Posterior cingulate gyrus (tissue), 11 donors: ENCODE measurements around the gene INTS2.
"Not testable (repeated sequence)": the region's sequence is repeated elsewhere in the genome, so short reads cannot be mapped to it uniquely, and the experiment has no call there.

Experiments
- DNase-seq, 10 donors: peaks; one replicate each; pipeline versions ENCODE4 v3.0.0 to v3.0.0-alpha.2; 2020 to 2021; ENCODE audit warnings: mixed read lengths in 3 of 10
- intact Hi-C: fragments of 100-400 bp; cut with DNase I; formaldehyde crosslinking; loops from one replicate; pipeline ENCODE4 v1.15.1; 2023

INTS2 gene

DNA sequence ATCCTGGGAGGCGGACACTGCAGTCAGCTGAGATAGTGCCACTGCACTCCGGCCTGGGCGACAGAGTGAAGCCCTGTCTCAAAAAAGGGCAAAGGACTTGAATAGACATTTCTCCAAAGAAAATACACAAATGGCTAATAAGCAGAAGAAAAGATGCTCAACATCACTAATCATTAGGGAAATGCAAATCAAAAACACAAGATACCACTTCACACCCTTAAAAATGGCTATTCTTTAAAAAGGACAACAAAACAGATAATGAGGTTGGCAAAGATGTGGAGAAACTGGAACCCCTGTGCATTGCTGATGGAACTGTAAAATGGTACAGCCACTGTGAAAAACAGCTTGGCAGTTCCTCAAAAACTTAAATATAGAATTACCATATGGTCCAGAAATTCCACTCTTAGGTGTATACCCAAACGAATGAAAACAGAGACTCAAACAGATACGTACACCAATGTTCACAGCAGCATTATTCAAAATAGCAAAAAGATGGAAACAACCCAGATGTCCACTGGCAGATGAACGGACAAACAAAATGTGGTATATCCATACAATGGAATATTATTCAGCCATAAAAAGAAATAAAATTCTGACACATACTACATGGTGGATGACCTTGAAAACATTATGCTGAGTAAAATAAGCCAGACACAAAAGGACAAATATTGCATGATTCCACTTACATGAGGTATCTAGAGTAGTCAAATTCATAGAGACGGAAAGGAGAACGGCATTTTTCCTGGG lies 100.0 kb downstream of the INTS2 start:
- no peak for DNase-seq
- intact Hi-C loops = no loop called here

DNA sequence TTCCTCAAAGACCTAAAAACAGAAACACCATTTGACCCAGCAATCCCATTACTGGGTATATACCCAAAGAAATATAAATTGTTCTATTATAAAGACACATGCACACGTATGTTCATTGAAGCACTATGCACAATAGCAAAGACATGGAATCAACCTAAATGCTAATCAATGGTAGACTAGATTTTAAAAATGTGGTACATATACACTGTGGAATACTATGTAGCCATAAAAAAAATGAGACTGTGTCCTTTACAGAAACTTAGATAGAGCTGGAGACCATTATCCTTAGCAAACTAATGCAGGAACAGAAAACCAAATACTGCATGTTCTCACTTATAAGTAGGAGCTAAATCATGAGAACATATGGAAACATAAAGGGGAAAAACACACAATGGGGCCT lies 100.9 kb downstream of the INTS2 start:
- intact Hi-C loops, DNase-seq: not testable (repeated sequence)

- DNase-seq, intact Hi-C loops: not testable (repeated sequence)
Observed at GRCh38 chr17:61826198-61826597, 101.6 kb downstream of the INTS2 start.

GRCh38 chr17:61825448-61826137 lies 102.2 kb downstream of the INTS2 start:
- intact Hi-C loops = no loop called here
- DNase-seq = no peak

- no peak for DNase-seq
- intact Hi-C loops = no loop called here
Observed at GRCh38 chr17:61822326-61823285, 105.2 kb downstream of the INTS2 start.

GRCh38 chr17:61821655-61822054 lies 106.1 kb downstream of the INTS2 start:
- no peak for DNase-seq
- intact Hi-C loops = no loop called here

DNA sequence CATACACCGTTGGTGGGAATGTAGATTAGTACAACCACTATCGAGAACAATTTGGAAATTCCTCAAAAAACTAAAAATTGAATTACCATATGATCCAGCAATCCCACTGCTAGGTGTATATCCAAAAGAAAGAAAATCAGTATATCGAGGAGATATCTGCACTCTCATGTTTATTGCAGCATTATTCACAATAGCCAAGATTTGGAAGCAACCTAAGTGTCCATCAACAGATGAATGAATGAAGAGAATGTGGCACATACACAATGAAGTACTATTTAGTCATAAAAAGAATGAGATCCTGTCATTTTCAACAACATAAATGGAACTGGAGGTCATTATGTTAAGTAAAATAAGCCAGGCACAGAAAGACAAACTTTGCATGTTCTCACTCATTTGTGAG lies 108.5 kb downstream of the INTS2 start:
- intact Hi-C loops, DNase-seq: not testable (repeated sequence)

GRCh38 chr17:61818225-61818624 lies 109.6 kb downstream of the INTS2 start:
- no peak for DNase-seq
- intact Hi-C loops = no loop called here

GRCh38 chr17:61817452-61817851 lies 110.3 kb downstream of the INTS2 start:
- intact Hi-C loops = no loop called here
- no peak for DNase-seq

DNA sequence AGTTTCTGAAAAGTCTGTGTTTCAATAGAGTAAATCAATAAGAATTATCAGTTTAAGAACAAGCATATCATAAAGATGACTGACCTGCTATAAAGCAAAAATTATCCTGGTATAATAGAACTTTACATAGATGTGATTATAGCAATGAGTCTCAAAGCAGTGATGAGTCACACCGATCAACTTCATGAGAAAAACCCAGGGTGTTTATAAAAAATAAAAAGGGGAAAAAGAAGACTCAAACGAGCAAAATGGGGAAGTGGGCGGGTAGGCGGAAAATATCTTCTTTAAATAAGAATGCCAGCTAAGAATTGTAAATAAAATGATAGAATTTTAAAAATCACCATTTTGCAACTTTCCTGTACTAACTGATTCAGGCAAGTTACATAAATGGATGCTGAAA lies 111.2 kb downstream of the INTS2 start:
- intact Hi-C loops = no loop called here
- no peak for DNase-seq

GRCh38 chr17:61815863-61816503 lies 111.8 kb downstream of the INTS2 start:
- no peak for DNase-seq
- intact Hi-C loops = no loop called here
